Natural killer cell (primary cell): ENCODE measurements around the gene PDE4D. TPM values are rescaled to one million over a fixed set of nuclear protein-coding genes. Genes with fewer than 3 reads are reported as not detected.

Experiments
- ATAC-seq, 3 donors: fragments of 150-1000 bp in 2 of 3; fragments of 200-7000 bp in 1 of 3; cut with Tn5 transposase; 1 replicate in 1 of 3; 2 replicates in 2 of 3; pipeline ENCODE4 v1.10.0; 2021; ENCODE audit warnings: mild to moderate bottlenecking in 2 of 3, moderate library complexity in 2 of 3
- DNase-seq, 2 donors: peaks; one replicate each; pipeline versions ENCODE4 v3.0.0 to v3.0.0-alpha.2; 2013 to 2021; ENCODE audit warnings: mixed read lengths in 1 of 2
- H3K27ac ChIP-seq: one replicate; pipeline ENCODE4 v1.5.1; 2013; ENCODE audit warnings: mild to moderate bottlenecking, low read length
- H3K27me3 ChIP-seq: one replicate; pipeline ENCODE4 v1.6.1; 2013; ENCODE audit warnings: low read length; ENCODE audit not compliant: control insufficient read depth, insufficient read depth
- H3K36me3 ChIP-seq: one replicate; pipeline ENCODE4 v1.6.1; 2013; ENCODE audit warnings: low read length; ENCODE audit not compliant: control insufficient read depth, insufficient read depth
- H3K4me1 ChIP-seq: one replicate; pipeline ENCODE4 v1.6.1; 2013; ENCODE audit warnings: low read length; ENCODE audit not compliant: control insufficient read depth, insufficient read depth
- H3K4me3 ChIP-seq: one replicate; pipeline ENCODE4 v1.5.1; 2013; ENCODE audit warnings: low read length
- H3K9me3 ChIP-seq: one replicate; pipeline ENCODE4 v1.6.1; 2013; ENCODE audit warnings: low read length; ENCODE audit not compliant: control insufficient read depth, insufficient read depth
- H3K27ac Mint-ChIP-seq, 2 donors: one replicate each; pipeline ENCODE4 v1.8.0; 2022; ENCODE audit warnings: mild to moderate bottlenecking in 2 of 2, mixed read lengths in 2 of 2, moderate library complexity in 1 of 2
- H3K27me3 Mint-ChIP-seq, 2 donors: one replicate each; pipeline ENCODE4 v1.8.0; 2022; ENCODE audit warnings: low read depth in 2 of 2, mixed read lengths in 2 of 2
- H3K36me3 Mint-ChIP-seq: one replicate; pipeline ENCODE4 v1.8.0; 2022; ENCODE audit warnings: mixed read lengths
- H3K4me1 Mint-ChIP-seq, 2 donors: one replicate each; pipeline ENCODE4 v1.8.0; 2022; ENCODE audit warnings: mixed read lengths in 2 of 2
- H3K4me3 Mint-ChIP-seq: one replicate; pipeline ENCODE4 v1.8.0; 2022; ENCODE audit warnings: mild to moderate bottlenecking, moderate library complexity, mixed read lengths
- H3K9me3 Mint-ChIP-seq, 2 donors: one replicate each; pipeline ENCODE4 v1.8.0; 2022; ENCODE audit warnings: mixed read lengths in 2 of 2
- WGBS: methylation state at CpG from one replicate; pipeline ENCODE4 v1.1.7; 2013; ENCODE audit warnings: missing lambda C conversion rate; ENCODE audit not compliant: insufficient coverage; 5-methylcytosine and 5-hydroxymethylcytosine counted together
- intact Hi-C: fragments of 100-400 bp; cut with micrococcal nuclease; formaldehyde crosslinking; loops from one replicate; pipeline ENCODE4 v1.14.2; 2022
- total RNA-seq, 4 donors: library from RNA; stranded (reverse); fragments of 120-200 nt in 1 of 4; gene quantifications; one replicate each; pipeline versions ENCODE4 v1.2.3 to v1.2.4, GENCODE V29; 2013 to 2022
- TF ChIP-seq, protein P1 (sequence below): fragments of 200-600 bp; IDR thresholded peaks from one replicate; pipeline ENCODE4 v1.8.0; 2022; ENCODE audit warnings: antibody characterized with exemption

The PDE4D gene
- total RNA-seq, 3 donors from 2014 or later (not counting 1 experiment from before 2014, with no cell fraction given): 109 to 170 (median 116) TPM

DNA sequence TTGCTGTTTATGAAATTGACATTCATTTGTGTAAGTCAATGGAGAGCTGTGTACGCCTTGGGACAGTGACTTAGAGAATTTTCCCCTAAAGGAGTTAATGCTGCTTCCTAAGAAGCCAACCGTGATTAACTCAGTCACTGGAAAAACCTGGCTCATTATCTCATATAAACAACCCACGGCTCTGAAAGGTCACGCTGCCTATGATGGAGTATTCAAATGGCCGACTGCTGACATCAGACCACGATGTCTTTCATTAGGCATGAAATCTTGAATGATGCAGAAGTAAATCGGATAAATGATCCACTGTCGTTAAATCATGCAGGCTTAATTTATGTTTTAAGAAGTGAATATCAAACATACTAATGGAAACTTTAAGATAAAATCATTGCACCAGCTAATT lies 706.9 kb downstream of the PDE4D start:
- no peak overlapping the region for H3K27ac Mint-ChIP-seq
- H3K4me3 Mint-ChIP-seq: no peak overlapping the region
- ATAC-seq (no peak), DNase-seq (no peak)
- no peaks in the 10 kb centered on the region for H3K9me3 Mint-ChIP-seq
- peaks cover 4% of the 10 kb centered on the region for H3K27me3 ChIP-seq
- no peaks in the 10 kb centered on the region for H3K36me3 ChIP-seq
- no peaks in the 10 kb centered on the region for H3K9me3 ChIP-seq
- intact Hi-C loops: loop anchor here (5.0 kb wide), 2 partner anchors 486 to 536 kb away; no protein-coding TSS in a partner anchor
- peaks cover 4% of the 10 kb centered on the region for H3K4me1 ChIP-seq
- TF ChIP-seq, protein P1, sequence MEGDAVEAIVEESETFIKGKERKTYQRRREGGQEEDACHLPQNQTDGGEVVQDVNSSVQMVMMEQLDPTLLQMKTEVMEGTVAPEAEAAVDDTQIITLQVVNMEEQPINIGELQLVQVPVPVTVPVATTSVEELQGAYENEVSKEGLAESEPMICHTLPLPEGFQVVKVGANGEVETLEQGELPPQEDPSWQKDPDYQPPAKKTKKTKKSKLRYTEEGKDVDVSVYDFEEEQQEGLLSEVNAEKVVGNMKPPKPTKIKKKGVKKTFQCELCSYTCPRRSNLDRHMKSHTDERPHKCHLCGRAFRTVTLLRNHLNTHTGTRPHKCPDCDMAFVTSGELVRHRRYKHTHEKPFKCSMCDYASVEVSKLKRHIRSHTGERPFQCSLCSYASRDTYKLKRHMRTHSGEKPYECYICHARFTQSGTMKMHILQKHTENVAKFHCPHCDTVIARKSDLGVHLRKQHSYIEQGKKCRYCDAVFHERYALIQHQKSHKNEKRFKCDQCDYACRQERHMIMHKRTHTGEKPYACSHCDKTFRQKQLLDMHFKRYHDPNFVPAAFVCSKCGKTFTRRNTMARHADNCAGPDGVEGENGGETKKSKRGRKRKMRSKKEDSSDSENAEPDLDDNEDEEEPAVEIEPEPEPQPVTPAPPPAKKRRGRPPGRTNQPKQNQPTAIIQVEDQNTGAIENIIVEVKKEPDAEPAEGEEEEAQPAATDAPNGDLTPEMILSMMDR: no peak
- H3K27ac ChIP-seq: no peak overlapping the region
- H3K4me3 ChIP-seq: no peak overlapping the region
- H3K27me3 Mint-ChIP-seq: peaks cover 3 to 7% of the 10 kb centered on the region in 2 donors
- WGBS: 90% methylated on average over 7 of the region's 8 CpGs
- peaks cover 7% of the 10 kb centered on the region in 2 donors for H3K4me1 Mint-ChIP-seq
- no peaks in the 10 kb centered on the region for H3K36me3 Mint-ChIP-seq

DNA sequence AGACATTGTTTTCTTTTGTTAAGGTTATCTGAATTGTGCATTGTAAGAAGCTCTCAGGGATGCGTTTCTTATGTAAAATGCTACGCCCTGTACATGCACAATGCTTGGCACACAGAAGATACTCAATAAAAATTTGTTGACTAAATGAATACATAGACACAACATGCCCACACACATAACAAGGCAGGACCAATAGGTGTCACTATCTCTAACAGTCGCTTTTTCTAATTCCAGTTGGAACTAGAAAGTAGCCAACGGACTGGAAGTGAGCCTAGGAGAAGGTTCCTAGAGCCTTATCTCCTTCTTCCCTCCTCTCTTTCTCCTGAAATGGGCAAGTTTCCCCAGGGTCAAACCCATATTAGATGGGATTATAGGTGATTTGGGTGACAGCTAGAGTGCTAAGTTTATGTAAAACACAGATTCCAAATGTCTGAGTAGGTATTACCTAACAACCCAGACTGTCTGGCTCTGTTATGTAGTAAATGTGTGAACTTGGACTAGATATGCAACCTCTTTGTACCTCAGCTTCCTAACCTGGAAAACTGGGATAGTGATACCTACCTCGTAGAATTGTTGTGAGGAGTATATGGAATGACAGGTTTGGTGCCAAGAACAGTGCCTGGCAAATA lies 707.7 kb downstream of the PDE4D start:
- Histone ChIP-seq H3K36me3 (no peaks in the 10 kb centered on the region), H3K27ac (no peak overlapping the region), H3K4me3 (no peak overlapping the region), H3K27me3 (peaks cover 4% of the 10 kb centered on the region), H3K4me1 (peaks cover 4% of the 10 kb centered on the region), H3K9me3 (no peaks in the 10 kb centered on the region)
- ATAC-seq: no peak
- H3K36me3 Mint-ChIP-seq: no peaks in the 10 kb centered on the region
- intact Hi-C loops: loop anchor here (5.0 kb wide), 2 partner anchors 486 to 536 kb away; no protein-coding TSS in a partner anchor
- TF ChIP-seq, protein P1: no peak
- no peaks in the 10 kb centered on the region for H3K9me3 Mint-ChIP-seq
- no peak overlapping the region for H3K4me3 Mint-ChIP-seq
- peaks cover 3 to 7% of the 10 kb centered on the region in 2 donors for H3K27me3 Mint-ChIP-seq
- H3K4me1 Mint-ChIP-seq: peaks cover 7% of the 10 kb centered on the region in 2 donors
- WGBS: 90% methylated on average over 4 of the region's 5 CpGs
- H3K27ac Mint-ChIP-seq: no peak overlapping the region
- DNase-seq: no peak

DNA sequence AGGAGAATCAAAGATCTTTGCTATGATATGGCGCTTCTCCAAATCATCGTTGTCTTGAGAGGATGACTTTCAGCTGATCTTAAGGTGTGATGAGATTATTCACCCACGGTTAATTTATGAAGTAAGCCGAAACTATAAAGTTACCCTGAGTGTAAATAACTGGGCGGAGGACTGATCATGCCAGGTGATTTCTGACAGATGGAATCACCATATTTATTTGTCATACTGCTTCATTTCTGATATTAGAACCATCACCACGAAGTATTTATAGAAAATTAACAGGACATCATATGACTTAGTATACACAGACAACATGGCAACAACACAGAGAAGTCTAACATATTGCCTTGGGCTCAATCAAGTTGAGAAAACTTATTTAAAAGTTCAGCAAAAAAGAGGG lies 708.8 kb downstream of the PDE4D start:
- no peak overlapping the region for H3K27ac Mint-ChIP-seq
- Histone ChIP-seq H3K36me3 (no peaks in the 10 kb centered on the region), H3K27ac (no peak overlapping the region), H3K27me3 (peaks cover 4% of the 10 kb centered on the region), H3K4me3 (no peak overlapping the region), H3K9me3 (no peaks in the 10 kb centered on the region), H3K4me1 (peaks cover 4% of the 10 kb centered on the region)
- DNase-seq (no peak), ATAC-seq (no peak)
- H3K4me3 Mint-ChIP-seq: no peak overlapping the region
- 89% methylated on average over 5 of the region's 6 CpGs for WGBS
- H3K36me3 Mint-ChIP-seq: no peaks in the 10 kb centered on the region
- H3K9me3 Mint-ChIP-seq: no peaks in the 10 kb centered on the region
- peaks cover 7% of the 10 kb centered on the region in 2 donors for H3K4me1 Mint-ChIP-seq
- intact Hi-C loops: loop anchor here (5.0 kb wide), 2 partner anchors 488 to 538 kb away; no protein-coding TSS in a partner anchor
- TF ChIP-seq, protein P1: no peak
- peaks cover 3 to 7% of the 10 kb centered on the region in 2 donors for H3K27me3 Mint-ChIP-seq

DNA sequence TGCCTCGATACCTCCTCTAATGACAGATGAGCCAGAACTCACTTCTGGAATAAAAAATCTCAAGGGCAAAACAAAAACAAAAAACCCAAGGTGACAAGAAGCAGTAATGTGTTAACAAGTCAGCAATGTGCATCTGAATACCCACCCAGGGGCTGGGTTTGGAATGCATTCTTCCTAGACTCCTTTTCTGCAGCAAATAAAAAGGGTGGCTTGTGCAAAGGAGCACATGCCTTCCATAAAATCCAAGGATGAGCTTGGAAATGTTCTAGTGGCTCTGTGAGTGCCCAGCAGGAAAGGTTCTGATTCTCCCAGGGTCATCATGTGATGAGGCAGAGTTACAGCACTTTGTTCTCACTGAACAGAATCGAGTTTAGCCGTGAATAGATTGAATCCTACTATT lies 710.8 kb downstream of the PDE4D start:
- H3K27me3 Mint-ChIP-seq: no peaks in the 10 kb centered on the region
- intact Hi-C loops: no loop called here

More for the DNA sequence above, 710.8 kb downstream of the PDE4D start:
- no peaks in the 10 kb centered on the region for H3K9me3 Mint-ChIP-seq
- no peak for DNase-seq
- H3K36me3 ChIP-seq: no peaks in the 10 kb centered on the region
- H3K4me3 ChIP-seq: no peak overlapping the region
- no peak overlapping the region for H3K4me3 Mint-ChIP-seq
- H3K4me1 Mint-ChIP-seq: peaks cover 0 to 8% of the 10 kb centered on the region in 2 donors
- WGBS: 93% methylated on average over 3 of the region's 3 CpGs
- H3K27me3 ChIP-seq: no peaks in the 10 kb centered on the region
- H3K36me3 Mint-ChIP-seq: no peaks in the 10 kb centered on the region
- no peak overlapping the region for H3K27ac ChIP-seq
- H3K4me1 ChIP-seq: no peaks in the 10 kb centered on the region
- no peak overlapping the region for H3K27ac Mint-ChIP-seq
- TF ChIP-seq, protein P1: no peak
- no peak for ATAC-seq
- H3K9me3 ChIP-seq: no peaks in the 10 kb centered on the region
